ENCODE measurements around the gene CHI3L1.

The CHI3L1 gene

DNA sequence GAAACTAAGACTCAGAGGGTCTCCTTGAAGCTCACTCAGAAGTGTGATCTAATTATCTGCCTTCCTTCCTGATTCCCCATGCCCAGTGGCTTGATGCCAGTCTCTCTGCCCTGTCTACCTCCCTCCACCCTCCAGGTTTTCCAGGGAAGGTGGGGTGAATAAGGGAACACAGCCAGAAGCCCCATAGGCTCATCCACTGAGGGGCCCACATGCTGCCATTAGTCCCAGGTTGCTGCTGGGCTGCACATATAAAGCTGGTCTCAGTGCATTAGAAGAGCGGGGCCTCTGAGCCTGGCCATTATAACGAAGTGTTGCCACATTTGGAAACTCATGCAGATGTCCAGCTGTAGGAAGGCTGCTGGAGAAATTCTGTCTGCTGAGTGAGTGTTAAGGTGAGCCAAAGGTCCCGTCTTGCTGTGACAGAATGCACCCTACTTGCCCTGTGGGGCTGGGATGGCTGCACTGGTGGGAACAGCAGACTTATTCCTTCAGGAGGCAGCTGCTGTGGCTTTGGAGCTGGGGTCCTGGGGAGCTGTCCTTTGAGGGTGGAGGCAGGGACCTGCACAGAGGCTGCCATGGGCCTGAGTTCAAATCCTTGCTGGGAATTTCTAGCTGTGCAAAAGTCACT is 56.0 kb downstream of the CHI3L1 start:
- DNase-seq = no peak

- no peak for DNase-seq
Observed at GRCh38 chr1:203129501-203130231, 56.8 kb downstream of the CHI3L1 start.

Data from activated gamma-delta T cell treated with Interleukin-2 at 50 U/mL for 16 hours (primary cell).